ENCODE results near the gene CACNA1S.

CACNA1S gene

DNA sequence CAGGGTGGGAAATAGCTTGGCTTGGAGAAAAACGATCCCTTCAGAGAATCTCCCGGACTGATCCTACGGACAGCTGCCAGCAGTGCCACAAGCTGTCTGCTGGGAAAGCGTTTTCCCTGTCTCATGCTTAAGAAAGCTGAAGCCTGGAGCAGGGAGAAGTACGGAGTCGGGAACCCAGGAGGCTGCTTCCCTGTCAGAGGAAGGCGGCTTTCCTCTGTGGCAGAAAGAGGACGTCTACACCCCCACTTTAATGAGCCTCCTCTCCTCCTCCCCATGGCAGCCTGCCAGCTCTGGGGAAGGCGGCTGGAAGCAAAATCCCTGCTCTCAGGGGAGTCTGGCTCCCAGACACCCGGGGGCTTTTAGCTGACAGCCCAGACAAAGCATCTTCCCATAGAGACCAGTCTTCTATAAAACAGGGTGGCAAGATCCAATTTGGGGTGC, 96.0 kb downstream of the CACNA1S start:
- no peak overlapping the region for H3K27ac ChIP-seq
- TF ChIP-seq ZFX (IDR thresholded peaks at IDR 0.05; ENCODE audit: borderline replicate concordance) (no peak), CTCF (IDR thresholded peaks at IDR 0.05) (no peak)

DNA sequence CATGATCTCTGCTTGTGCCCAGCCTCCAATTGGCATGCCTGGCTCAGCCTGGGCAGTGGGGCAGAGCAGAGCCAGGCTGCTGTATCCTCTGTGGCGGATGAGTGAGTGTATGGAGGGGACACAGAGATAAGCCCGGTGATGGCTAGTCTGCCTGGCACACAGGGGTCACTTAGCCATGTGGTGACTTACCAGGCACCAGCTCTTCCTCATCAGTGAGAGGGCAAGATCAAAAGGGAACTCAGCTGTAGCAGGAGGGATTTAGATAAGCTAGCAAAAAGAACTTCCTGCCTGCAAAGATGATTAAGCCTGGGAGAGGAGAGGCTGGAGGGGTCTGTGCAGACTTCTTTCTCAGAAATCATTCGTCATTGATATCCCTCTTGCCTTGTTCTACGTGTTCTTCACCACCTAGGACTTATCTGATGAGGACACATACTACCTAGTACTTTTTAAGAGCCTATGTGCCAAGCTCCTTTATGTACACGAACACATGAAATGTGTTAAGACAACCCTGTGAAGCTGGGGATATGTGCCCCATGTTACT, 96.6 kb downstream of the CACNA1S start:
- TF ChIP-seq CTCF (IDR thresholded peaks at IDR 0.05) (no peak), ZFX (IDR thresholded peaks at IDR 0.05; ENCODE audit: borderline replicate concordance) (no peak)
- H3K27ac ChIP-seq: no peak overlapping the region

DNA sequence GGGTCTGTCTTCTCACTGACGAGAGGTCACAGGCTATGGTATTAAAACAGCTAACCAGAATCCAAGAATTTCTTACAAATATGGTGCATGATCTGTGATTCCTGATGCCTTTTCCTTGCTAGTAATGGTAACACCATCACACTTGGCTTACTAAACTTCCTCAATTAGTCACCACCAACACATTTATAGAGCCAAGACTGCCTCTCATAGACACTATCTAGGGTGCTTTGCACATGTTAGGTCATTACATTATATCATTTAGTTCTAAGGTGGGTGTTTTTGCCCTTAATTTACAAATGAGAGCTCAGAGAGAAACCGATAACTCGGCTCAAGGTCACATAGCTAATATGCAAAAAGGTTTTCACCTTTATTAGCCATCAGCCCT, 97.4 kb downstream of the CACNA1S start:
- H3K27ac ChIP-seq: no peak overlapping the region
- TF ChIP-seq CTCF (IDR thresholded peaks at IDR 0.05): no peak
- TF ChIP-seq ZFX (IDR thresholded peaks at IDR 0.05; ENCODE audit: borderline replicate concordance): no peak

GRCh38 chr1:201013991-201014815, 98.0 kb downstream of the CACNA1S start:
- TF ChIP-seq ZFX (IDR thresholded peaks at IDR 0.05; ENCODE audit: borderline replicate concordance): no peak
- no peak for TF ChIP-seq CTCF (IDR thresholded peaks at IDR 0.05)
- H3K27ac ChIP-seq: no peak overlapping the region

DNA sequence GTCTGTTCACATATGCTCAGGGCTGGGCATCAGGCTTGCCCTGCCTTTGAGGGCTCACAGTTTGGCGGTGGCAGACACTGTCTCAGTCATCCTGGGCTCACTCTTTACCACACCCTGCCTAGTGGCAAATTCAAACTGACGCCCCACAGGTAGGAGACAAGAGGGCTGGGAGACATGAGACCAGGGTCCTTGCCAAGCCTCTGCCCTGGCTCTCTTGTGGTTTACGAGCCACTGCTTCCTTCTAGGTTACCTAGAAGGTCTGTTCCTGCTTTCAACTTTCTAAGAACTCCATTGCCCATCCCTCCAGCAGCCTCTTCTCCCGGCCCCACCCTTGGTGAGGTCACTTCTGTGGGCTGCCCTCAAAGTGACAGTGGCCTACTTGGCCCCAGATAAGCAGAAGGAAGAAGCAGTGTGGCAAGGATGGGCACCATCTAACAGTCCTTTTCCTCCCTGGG, 99.2 kb downstream of the CACNA1S start:
- no peak overlapping the region for H3K27ac ChIP-seq
- TF ChIP-seq ZFX (IDR thresholded peaks at IDR 0.05; ENCODE audit: borderline replicate concordance) (no peak), CTCF (IDR thresholded peaks at IDR 0.05) (no peak)

DNA sequence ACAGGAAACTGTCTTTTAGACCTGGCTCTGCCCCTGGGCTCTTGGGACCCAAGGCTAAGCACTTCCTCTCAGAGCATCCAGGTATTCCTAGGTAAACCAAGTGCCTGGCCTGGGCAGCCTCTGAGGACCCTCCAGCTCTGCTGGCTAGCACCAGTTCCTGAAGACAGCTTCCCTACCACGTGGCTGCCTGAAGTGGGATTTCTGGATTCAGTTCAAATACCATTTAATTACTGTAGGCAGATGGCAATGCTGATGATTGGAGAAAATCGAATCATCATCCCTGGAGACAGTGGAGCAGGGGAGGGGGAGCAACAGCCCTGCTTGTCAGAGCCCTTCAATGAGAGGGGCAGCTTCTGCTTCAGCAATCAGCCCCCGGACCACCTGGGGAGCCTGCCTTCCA, 100.6 kb downstream of the CACNA1S start:
- no peak for TF ChIP-seq ZFX (IDR thresholded peaks at IDR 0.05; ENCODE audit: borderline replicate concordance)
- TF ChIP-seq CTCF (IDR thresholded peaks at IDR 0.05): no peak
- H3K27ac ChIP-seq: no peak overlapping the region

- TF ChIP-seq CTCF (IDR thresholded peaks at IDR 0.05) (no peak), ZFX (IDR thresholded peaks at IDR 0.05; ENCODE audit: borderline replicate concordance) (no peak)
- H3K27ac ChIP-seq: no peak overlapping the region
Observed at GRCh38 chr1:201009962-201010645, 102.1 kb downstream of the CACNA1S start.
